ENCODE measurements around the gene CYLD. TPM values are rescaled to one million over a fixed set of nuclear protein-coding genes. Genes with fewer than 3 reads are reported as not detected.
A peak's percentile ranks its signal among the peaks of the same experiment; 100 is the strongest.

CYLD gene
- total and polyA plus RNA-seq, 10 of the 15 experiments (the other 5 are each of a cell fraction or from before 2014, with no cell fraction given) = 19.2 to 106 (median 46.1) TPM

DNA sequence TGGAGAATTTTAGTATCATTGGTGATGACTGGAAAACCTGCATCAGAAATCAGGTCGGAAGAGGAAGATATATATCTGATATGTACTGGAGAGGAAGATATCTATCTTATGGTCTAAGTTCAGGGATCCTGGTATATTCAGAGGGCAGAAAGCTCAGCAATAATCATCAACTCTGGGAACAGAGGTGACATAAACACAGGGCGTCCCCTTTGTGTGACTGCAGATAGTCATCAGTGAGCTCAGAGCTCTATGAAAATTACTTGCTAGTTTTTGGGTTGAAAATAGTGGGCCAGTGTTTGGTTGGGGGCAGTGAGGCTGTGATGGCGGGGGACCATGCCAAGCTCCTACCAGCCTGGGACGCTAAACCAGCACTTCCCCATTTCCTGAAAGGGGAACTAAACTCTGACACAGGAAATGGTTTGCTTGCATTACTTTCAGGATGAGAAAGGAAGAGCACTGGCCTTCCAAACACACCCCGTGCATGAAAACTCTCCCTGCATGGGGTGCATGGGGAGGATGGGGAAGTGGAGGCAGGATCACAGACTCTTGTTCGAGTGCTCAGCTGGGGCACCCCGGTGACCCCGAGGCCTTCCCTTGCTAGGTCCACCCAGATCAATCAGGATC, 32.7 kb upstream of the CYLD start:
- BruUV-seq (replicated peaks) = no TSS peak
- ATAC-seq (peak; percentile 83), DNase-seq (ENCODE audit: low read depth, low spot score) (no peak), FAIRE-seq (peak; percentile 78)
- 16% methylated on average over 8 of the region's 8 CpGs for WGBS (ENCODE audit: insufficient coverage, insufficient replicate concordance, low lambda C conversion rate, missing lambda C conversion rate)
- Histone ChIP-seq H3K36me3 (ENCODE audit: control insufficient read depth in 2 of 2, insufficient read depth in 2 of 2, low read length in 1 of 2) (peaks cover 0 to 19% of the 10 kb centered on the region in 2 experiments; a peak in 2 of 4 replicates), H4K20me1 (ENCODE audit: control insufficient read depth, insufficient read depth) (no peaks in the 10 kb centered on the region), H3K4me2 (ENCODE audit: control insufficient read depth, insufficient read depth) (peak overlapping the region; percentile 51; the same call in 1 of the 2 replicates), H3K27ac (ENCODE audit: control insufficient read depth, insufficient read depth) (peak overlapping the region; percentile 60), H3K9me3 (replicated peaks; ENCODE audit: control insufficient read depth, insufficient read depth, low read length) (peaks cover 4% of the 10 kb centered on the region), H3K9ac (ENCODE audit: control insufficient read depth, insufficient read depth, low read length) (no peak overlapping the region), H3K79me2 (ENCODE audit: control insufficient read depth, insufficient read depth, low read length) (no peaks in the 10 kb centered on the region; the same call in 1 of the 2 replicates), H2AFZ (ENCODE audit: control insufficient read depth, low read depth, low read length) (peak overlapping the region; percentile 2), H3K4me1 (ENCODE audit: control insufficient read depth, insufficient read depth, low read length) (peaks cover 25% of the 10 kb centered on the region), H3K4me3 (no peak overlapping the region), H3K27me3 (replicated peaks in 1 of 2; ENCODE audit: control insufficient read depth in 2 of 2, insufficient read depth in 2 of 2, low read length in 1 of 2) (no peaks in the 10 kb centered on the region)
- POLR2A ChIA-PET = interaction anchor here (1.1 to 1.7 kb wide), 6 partner anchors 9 to 32 kb away, joined by 4 to 8 read pairs (median 6); partner anchors contain the start of genes CYLD and SNX20
- SMC1A ChIA-PET (ENCODE audit: uncharacterized antibody, unreplicated experiment) = interaction anchor here (0.9 to 2.1 kb wide), 10 partner anchors 9 to 43 kb away, joined by 3 to 9 read pairs (median 5); partner anchors contain the start of gene CYLD
- intact Hi-C loops (cut with micrococcal nuclease; ENCODE audit: unreplicated experiment) (no loop called here), in situ Hi-C loops (cut with MboI) (no loop called here)
- RAD21 ChIA-PET (ENCODE audit: unreplicated experiment) = interaction anchor here (0.7 to 1.7 kb wide), 11 partner anchors 9 to 684 kb away, joined by 3 to 9 read pairs (median 5); partner anchors contain the start of genes CNEP1R1 and CYLD
- CTCF ChIA-PET = interaction anchor here (0.9 to 1.6 kb wide), 9 partner anchors 12 to 98 kb away, joined by 3 to 10 read pairs (median 4); partner anchors contain the start of gene SNX20
- TF ChIP-seq NBN (IDR thresholded peaks at IDR 0.05) (no peak), SIN3A (IDR thresholded peaks at IDR 0.05; ENCODE audit: low read depth, low read length) (no peak), NFYB (IDR thresholded peaks at IDR 0.05; ENCODE audit: insufficient read depth, low read depth, low read length) (no peak), NR2C2 (IDR thresholded peaks at IDR 0.05; ENCODE audit: borderline replicate concordance, control insufficient read depth, insufficient read length, low read depth) (no peak), IKZF1 (conservative IDR thresholded peaks at IDR 0.05) (peak; percentile 86), SMARCA5 (IDR thresholded peaks at IDR 0.05) (no peak), BCL11A (IDR thresholded peaks at IDR 0.05; ENCODE audit: low read depth, low read length) (no peak), SREBF1 (IDR thresholded peaks at IDR 0.05; ENCODE audit: low read length) (no peak), PML (IDR thresholded peaks at IDR 0.05; ENCODE audit: low read length) (no peak), KLF5 (IDR thresholded peaks at IDR 0.05; ENCODE audit: partially characterized antibody) (no peak), STAT1 (conservative IDR thresholded peaks at IDR 0.05) (no peak)
- TF ChIP-seq, protein P1, sequence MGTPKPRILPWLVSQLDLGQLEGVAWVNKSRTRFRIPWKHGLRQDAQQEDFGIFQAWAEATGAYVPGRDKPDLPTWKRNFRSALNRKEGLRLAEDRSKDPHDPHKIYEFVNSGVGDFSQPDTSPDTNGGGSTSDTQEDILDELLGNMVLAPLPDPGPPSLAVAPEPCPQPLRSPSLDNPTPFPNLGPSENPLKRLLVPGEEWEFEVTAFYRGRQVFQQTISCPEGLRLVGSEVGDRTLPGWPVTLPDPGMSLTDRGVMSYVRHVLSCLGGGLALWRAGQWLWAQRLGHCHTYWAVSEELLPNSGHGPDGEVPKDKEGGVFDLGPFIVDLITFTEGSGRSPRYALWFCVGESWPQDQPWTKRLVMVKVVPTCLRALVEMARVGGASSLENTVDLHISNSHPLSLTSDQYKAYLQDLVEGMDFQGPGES (IDR thresholded peaks at IDR 0.05) = no peak
- TF ChIP-seq, protein P2, sequence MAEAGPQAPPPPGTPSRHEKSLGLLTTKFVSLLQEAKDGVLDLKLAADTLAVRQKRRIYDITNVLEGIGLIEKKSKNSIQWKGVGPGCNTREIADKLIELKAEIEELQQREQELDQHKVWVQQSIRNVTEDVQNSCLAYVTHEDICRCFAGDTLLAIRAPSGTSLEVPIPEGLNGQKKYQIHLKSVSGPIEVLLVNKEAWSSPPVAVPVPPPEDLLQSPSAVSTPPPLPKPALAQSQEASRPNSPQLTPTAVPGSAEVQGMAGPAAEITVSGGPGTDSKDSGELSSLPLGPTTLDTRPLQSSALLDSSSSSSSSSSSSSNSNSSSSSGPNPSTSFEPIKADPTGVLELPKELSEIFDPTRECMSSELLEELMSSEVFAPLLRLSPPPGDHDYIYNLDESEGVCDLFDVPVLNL (IDR thresholded peaks at IDR 0.05; ENCODE audit: low read depth, low read length) = no peak
- TF ChIP-seq, protein P3, sequence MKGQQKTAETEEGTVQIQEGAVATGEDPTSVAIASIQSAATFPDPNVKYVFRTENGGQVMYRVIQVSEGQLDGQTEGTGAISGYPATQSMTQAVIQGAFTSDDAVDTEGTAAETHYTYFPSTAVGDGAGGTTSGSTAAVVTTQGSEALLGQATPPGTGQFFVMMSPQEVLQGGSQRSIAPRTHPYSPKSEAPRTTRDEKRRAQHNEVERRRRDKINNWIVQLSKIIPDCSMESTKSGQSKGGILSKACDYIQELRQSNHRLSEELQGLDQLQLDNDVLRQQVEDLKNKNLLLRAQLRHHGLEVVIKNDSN (IDR thresholded peaks at IDR 0.05; ENCODE audit: borderline replicate concordance, extremely low read length, insufficient read depth, low read depth, low read length) = no peak
- TF ChIP-seq, protein P4, sequence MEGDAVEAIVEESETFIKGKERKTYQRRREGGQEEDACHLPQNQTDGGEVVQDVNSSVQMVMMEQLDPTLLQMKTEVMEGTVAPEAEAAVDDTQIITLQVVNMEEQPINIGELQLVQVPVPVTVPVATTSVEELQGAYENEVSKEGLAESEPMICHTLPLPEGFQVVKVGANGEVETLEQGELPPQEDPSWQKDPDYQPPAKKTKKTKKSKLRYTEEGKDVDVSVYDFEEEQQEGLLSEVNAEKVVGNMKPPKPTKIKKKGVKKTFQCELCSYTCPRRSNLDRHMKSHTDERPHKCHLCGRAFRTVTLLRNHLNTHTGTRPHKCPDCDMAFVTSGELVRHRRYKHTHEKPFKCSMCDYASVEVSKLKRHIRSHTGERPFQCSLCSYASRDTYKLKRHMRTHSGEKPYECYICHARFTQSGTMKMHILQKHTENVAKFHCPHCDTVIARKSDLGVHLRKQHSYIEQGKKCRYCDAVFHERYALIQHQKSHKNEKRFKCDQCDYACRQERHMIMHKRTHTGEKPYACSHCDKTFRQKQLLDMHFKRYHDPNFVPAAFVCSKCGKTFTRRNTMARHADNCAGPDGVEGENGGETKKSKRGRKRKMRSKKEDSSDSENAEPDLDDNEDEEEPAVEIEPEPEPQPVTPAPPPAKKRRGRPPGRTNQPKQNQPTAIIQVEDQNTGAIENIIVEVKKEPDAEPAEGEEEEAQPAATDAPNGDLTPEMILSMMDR (IDR thresholded peaks at IDR 0.05 in 2 of 3, conservative IDR thresholded peaks at IDR 0.05 in 1 of 3; ENCODE audit: control insufficient read depth in 2 of 3, extremely low read depth in 1 of 3, insufficient read depth in 1 of 3, low read depth in 3 of 3, low read length in 3 of 3) = no peak
- TF ChIP-seq, protein P5, sequence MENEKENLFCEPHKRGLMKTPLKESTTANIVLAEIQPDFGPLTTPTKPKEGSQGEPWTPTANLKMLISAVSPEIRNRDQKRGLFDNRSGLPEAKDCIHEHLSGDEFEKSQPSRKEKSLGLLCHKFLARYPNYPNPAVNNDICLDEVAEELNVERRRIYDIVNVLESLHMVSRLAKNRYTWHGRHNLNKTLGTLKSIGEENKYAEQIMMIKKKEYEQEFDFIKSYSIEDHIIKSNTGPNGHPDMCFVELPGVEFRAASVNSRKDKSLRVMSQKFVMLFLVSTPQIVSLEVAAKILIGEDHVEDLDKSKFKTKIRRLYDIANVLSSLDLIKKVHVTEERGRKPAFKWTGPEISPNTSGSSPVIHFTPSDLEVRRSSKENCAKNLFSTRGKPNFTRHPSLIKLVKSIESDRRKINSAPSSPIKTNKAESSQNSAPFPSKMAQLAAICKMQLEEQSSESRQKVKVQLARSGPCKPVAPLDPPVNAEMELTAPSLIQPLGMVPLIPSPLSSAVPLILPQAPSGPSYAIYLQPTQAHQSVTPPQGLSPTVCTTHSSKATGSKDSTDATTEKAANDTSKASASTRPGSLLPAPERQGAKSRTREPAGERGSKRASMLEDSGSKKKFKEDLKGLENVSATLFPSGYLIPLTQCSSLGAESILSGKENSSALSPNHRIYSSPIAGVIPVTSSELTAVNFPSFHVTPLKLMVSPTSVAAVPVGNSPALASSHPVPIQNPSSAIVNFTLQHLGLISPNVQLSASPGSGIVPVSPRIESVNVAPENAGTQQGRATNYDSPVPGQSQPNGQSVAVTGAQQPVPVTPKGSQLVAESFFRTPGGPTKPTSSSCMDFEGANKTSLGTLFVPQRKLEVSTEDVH (IDR thresholded peaks at IDR 0.05; ENCODE audit: low read depth, partially characterized antibody) = no peak
